Non-pigmented ciliary epithelial cell (primary cell): ENCODE data around the gene KLC1.
A peak's percentile ranks its signal among the peaks of the same experiment; 100 is the strongest.

Experiments used
- DNase-seq: peaks from one replicate; pipeline ENCODE4 v3.0.0-alpha.2; 2010; ENCODE audit warnings: low read depth

Gene KLC1

DNA sequence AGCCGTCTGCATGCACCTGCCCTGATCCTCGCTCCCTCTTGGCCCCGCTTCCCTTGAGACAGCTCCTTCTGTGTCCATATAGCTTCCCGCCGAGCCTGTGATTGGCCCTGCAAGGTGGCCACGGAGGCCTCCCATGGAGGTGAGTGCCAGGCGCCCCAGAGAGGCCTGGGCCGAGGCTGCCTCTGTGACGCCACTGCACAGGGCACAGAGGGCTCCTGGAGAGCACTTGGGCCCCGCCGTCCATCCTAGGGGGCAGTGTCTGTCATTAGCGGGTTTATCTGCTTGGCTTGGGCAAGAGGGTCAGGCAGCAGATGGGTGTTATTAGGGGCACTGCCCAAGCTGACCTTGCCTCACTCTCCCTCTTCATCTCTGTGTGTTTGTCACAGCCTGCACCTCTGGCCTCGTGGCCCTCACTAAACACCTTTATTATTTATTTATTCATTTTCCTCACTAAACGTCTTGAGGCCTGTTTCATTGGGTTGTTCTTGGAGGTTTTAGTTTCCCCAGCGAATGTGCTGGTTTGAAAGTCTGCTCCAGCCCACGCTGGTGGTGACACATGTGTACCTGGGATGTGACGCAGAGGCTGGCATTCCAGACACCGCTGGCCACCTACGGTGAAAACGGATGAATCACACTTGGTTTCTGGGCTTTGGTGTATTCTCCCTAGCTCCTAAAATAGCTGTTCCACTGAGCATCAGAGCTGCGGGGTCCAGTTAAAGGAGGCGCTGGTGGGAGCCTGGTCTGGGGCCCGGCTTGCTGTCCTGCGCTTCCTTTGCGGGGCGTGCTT lies 92.5 kb downstream of the KLC1 start:
- peak; percentile 70 for DNase-seq

DNA sequence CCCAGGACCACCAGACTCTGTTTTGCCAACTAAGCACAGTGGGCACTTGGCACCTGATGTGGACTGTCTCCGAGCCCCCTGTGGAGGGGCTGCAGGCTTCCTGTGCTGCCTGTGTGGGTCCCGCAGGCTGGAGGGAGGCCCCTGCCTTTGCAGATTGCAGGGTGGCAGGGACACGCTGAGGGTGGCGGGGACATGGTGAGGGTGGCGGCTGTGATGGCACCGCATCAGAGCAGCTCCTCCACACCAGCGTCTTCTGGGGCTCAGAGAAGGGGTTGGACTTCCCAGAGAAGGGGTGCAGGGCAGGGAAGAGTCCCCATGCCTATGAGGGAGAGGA lies 94.7 kb downstream of the KLC1 start:
- no peak for DNase-seq

DNA sequence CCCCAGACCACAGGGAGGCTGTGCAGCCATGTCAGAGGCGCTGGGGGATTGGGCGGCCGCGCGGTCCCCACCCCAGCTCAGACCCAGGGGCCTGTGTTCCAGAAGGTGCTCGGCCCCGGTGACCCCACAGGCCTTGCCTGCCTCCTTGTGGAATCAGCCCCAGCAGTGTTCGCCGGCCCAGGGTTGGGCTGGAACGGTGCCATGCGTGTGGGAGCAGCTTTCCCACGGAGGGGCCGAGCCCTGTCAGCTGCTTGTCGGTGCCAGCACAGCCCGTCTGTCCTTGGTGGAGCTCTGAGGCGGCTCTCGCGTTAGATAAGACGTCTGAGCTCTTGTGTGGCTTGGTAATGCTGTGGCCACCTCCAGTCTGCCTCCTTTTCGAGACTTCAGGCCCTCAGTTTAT lies 95.1 kb downstream of the KLC1 start:
- DNase-seq, result no peak

DNA sequence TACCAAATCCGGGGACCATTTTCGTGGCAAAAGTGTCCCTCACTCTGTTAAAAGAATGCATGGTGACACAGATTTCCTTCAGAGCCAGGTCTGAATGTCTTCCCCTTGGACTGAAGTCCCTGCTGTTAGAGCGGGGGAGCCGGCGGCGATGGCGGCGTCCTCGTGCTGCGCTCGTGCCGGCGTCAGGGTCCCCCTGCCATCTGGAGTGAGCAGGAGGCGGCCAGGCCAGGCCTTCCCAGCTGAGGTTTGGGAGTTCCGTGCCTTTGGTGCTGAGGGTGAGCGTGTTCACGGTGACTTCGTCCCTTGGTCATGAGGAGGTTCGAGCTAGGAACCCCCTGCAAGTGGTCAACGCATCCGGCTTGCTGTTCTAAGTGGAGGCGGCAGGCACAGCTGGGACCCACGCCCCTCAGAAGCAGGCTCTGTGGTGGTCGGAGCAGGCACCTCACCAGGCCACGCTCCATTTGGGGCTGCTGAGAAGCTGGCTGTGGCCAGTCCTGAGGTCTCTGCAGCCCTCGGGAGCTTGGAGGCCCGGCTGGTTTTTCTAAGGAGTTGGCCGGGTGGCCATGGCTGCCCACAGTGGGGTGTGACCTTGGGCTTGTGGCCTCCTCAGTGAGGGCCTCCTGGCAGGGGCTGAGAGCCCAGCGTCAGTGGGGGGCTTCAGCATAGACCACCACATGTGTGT lies 96.1 kb downstream of the KLC1 start:
- DNase-seq, result no peak

DNA sequence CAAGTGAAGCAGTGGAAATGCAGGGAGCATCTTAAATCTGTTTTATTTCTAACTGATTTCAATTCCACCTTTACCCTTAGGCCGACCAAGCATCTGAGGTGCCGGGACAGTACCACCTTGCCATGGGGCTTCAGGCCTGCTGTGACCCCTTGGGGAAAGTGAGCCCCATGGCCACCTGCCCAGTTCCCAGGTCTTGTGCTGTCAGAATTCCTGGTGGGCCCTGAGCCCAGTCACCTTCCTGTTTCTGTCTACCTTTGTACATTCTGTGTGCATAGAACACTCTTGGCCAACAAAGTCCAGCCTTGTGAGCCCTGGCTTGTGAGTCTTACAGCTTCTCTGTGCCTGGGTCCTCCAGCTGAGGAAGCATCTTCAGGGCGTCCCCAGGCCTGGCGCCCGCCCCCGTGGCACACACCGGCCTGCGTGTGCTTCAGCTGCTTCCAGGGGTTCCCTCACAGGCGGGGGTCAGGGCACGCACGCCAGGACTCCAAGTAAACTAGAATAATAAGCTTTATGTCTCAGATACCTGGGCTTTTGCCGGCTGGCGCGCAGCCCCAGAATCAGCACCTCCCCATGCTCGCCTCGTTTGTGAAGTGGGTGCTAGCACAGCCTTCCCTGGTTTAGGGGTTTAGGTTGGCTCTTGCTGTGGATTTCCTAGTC lies 96.9 kb downstream of the KLC1 start:
- no peak for DNase-seq

DNA sequence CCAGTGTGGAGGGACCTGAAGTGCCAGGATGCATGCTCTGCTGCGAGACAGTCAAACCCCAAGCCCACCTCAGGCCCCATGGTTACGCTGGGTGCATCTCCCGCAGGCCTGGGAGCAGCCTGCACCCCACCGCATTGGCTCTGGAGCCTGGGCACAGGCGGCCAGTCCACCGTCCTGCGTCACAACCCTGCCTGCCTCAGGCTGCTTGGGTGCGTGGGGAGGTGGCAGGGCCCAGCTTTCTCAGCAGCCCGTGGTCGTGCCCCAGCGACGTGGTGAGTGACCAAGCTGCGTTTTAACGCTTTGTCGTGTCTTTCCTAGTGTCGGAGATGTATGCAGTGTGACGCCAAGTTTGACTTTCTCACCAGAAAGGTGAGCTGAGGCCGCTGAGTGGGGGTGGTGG lies 97.5 kb downstream of the KLC1 start:
- no peak for DNase-seq

DNA sequence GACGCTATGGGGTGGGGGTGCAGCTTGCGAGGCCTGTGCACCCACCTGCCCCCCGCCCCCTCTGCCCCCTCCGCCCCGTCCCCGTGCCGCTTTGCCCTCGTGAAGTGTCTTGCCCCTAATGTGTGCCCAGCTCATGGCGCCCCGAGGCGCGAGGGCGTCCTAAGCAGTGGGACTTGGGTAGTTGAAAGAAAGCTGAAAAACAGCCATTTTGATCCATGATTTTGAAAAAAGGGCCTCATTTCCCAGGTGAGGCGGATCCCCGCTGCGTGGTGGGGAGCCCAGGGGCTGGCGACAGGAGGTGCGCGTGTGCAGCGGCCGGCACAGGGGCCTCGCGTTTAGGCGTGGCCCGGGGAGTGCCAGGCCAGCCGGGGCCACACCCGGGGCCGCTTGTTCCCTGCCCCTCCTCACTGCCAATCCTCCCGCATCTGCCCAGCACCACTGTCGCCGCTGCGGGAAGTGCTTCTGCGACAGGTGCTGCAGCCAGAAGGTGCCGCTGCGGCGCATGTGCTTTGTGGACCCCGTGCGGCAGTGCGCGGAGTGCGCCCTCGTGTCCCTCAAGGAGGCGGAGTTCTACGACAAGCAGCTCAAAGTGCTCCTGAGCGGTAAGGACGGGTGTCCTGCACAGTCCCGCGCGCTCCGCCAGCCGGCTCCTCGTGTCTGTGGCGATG lies 98.4 kb downstream of the KLC1 start:
- DNase-seq, result no peak

DNA sequence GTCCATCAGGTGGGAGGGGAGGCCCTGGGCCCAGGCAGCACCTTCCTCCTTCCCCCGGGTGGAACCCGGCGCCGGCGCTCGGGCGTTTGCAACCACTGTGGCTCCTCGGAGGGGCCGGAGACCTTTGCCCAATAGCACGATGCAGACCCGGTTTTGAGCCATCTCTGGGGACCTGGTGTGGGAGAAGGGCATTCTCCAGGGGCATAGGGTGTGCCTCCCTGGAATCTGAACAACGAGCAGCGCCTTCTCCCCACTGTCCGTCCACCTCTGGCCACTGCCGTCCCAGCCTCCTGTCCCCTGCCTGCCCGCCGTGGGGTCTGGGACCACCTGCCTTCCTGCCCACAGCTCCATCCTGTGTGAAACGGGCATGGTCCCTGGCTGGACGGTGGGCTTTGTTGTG lies 99.1 kb downstream of the KLC1 start:
- no peak for DNase-seq

DNA sequence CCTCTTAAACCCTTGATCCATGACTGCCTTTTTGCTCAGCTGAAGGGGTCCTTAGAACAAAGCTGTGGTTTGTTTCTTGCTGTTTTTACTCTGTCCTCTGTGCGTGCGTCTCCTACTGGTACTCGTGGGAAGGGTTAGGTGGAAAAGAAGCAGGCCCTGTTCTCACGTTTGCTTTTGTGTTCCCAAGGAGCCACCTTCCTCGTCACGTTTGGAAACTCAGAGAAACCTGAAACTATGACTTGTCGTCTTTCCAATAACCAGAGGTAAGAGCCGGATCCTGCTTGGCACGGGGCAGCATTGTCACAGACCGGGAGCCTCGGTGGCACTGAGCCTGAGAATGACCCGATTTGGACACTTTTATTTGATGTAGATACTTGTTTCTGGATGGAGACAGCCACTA lies 99.7 kb downstream of the KLC1 start:
- DNase-seq, result no peak

DNA sequence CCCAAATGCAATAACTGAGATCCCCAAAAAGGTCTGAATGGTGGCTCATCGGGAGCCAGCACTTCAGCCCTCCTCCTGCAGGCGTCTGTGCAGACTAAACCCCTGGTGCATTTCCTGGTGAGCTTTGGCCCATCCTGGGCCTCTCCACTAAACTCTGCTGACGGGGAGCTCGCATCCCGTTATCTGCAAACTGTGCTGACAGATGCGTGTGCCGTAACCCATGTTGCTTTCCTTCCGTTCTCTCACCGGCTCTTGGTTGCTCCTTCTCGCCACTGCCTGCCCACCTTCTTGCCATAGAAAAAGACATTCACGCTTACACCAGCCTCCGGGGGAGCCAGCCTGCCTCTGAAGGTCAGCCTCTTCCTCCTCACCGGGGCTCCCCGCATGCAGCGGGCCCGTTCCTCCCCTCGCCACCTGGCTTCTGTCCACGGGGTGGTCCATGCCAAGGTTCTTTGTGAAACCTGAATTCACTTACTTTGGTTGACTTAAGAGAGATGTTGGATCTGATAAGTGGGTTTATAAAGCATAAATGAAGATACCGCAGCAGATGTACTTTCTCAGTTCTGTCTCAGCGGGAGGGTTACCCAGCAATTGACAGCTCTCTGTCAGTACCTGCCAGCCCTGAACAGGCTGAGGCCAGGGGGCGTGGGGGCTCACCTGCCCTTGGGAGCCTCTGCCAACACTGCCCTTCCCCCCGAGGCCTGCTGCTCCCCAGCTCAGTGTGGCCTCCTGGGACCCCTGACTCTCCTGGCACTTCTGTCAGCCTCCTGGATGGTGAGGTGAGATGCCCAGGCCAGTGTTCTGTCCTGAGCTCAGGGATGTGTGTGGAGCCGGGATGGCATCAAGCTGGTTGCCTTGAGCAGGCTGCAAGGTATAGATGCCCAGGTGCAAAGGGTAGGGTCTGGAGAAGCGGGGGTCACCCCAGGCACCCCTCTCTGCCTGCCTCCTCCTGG lies 100.8 kb downstream of the KLC1 start:
- DNase-seq, result no peak

DNA sequence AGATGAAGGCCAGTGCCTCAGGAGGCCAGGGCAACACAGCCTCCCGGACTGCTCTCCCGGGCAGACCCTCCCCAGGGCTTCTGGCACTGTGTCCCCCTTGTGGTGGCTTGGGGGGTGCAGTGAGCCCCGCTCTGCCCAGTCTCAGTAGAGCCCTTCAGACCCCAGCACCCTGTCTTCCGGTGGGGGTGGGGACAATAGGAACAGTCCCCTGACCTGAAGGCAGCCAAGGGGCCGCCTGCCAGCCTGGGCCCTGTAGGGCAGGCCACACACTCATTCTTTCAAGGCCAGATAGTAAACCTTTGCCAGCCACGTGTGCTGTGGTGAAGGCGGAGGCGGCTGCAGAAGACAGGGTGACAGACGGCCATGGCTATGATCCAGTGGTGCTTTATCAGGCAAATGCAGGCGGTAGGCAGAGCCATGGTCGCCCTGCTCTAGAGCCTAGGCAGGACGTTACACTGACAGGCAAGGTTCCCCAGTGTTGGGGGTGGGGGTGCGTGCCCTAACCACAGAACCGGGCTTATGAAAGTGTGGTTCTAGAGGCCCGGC lies 101.6 kb downstream of the KLC1 start:
- no peak for DNase-seq

DNA sequence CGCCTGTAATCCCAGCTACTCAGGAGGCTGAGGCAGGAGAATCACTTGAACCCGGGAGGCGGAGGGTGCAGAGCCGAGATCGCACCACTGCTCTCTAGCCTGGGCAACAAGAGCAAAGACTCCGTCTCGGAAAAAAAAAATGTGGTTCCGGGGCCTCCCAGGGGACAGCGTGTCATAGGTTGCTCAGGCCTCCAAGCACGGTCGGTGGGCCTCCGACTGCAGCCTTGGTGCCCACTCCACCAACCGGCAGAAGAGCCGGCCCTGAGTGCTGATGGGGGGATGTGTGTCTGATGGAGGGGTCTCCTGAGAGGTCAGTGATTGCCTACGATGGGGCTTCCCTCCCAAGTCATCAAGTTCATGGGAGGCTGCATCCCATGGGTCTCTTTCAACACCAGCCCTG lies 102.5 kb downstream of the KLC1 start:
- no peak for DNase-seq

DNA sequence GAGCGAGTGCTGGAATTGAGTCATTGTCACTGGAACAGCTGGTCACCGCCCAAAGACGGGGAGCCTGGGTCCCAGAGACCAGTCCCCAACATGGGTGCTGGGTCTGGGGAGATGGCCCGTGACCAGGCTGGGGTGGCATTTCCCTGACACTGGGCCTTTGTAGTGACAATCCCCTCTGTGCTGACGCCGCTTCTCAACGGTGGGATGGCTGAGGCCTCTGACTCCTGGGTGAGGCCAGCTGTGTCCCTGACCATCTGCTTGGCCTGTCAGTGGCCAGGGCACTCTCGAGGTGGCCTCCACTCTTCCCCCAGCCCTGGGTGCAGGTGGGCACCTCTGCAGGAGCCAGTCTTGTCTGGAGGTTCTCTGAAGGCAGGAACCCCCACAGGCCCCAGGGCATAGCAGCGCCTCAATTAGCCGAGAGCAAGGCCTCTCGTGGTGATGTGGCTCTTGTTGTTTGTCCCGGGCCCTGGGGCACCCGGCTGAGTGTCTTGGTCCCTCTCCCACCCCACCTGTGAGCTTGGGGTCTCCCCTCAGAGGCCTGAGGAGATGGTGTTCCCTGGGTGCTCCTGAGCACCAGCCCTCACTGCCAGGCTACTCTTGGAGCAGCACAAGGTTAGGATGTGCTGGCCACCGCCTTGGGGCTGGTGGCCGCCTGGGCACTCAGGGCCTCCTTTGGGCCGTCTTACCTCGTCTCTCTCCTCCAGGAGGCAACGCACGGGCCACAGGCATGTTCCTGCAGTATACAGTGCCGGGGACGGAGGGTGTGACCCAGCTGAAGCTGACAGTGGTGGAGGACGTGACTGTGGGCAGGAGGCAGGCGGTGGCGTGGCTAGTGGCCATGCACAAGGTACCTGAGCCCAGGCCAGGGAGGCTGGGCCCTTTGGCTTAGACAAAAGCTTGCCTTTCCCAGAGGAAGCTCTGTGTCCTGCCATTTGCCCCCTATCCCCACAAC lies 103.2 kb downstream of the KLC1 start:
- no peak for DNase-seq

DNA sequence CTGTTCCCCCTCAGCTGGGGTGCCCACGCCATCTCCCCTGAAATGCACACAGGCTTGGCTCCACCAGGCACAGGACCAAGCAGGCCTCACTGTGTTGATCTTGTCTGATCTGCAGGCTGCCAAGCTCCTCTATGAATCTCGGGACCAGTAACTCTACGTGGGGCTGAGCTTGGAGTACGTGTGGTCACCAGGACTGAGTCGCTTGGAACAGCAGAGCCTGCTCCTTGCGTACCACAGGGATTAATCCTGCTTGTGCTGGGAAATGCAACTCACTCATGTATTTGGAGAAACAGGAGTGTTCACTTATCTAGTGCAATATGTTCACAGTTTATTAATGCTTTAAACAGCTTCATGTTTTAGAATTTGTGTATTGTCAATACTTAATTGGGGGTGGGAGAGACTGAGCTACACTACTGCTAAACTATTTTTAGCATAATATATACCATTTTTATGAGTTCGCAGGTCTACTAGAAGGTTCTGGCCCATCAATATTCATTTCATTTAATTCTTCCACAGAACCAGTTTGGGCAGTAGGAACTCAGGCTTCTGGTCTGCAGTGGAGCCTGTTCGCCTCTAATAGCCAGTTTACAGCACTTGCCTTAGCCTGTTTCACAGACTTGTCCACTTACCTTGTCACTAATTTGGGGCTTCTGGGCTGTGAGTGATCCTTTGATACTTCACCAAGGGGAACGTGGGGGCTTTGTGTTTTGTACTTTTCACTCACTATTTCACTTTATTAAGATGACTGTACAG lies 104.0 kb downstream of the KLC1 start:
- no peak for DNase-seq

DNA sequence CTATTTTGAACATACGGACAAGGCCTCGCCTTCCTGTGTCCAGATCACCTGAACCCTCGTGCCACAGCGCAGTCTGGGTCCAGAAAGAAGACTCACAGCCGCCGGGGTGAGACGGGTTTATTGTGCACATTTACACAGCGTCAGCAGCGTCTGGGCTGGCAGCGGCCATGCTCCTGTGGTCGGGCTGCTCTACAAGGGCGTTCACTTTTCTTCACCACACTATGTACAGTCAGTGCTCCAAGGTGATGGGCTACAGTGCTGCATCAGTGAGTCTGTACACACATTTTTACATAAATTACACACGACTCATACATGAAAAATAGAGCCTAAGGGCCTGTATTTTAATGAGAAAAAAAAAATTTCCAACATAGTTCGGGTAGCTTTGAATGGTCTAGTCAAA lies 104.6 kb downstream of the KLC1 start:
- no peak for DNase-seq

DNA sequence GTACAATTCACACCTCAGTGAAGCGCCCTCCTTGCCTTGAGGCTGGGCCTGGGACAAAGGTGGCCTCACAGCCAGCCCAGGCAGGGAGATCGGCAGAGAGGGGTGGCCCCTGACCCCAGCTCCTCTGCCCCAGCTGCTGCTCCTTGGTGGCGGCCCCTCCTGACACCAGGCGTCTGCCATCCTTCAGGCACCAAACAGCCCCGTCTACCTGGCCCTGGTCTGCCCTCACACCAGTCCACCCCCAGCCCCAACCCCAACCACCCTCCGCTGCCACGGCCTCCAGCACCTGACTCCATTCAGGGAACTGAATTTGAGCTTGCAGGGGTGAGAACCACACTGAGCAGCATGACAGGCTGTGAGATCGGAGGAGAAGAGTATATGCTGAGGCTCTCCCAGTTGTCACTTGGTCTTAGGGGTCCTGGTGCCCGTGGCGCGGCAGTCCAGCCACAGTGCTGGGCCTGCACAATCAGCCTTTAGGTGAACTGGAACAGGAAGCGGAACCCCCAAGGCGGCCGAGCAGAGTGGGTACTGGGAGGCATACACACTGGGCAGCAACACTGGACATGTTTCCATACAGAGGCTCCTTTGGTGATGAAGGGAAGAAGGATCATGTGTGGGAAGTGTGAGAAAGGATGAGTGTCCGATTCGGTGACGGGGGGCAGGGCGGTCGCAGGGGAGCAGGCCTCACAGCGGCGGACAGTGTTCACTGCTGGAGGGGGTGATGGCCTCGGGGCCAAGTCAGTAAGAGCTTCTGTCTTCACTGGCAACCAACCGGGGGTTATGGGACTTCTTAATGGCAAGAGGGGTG lies 105.3 kb downstream of the KLC1 start:
- no peak for DNase-seq

DNA sequence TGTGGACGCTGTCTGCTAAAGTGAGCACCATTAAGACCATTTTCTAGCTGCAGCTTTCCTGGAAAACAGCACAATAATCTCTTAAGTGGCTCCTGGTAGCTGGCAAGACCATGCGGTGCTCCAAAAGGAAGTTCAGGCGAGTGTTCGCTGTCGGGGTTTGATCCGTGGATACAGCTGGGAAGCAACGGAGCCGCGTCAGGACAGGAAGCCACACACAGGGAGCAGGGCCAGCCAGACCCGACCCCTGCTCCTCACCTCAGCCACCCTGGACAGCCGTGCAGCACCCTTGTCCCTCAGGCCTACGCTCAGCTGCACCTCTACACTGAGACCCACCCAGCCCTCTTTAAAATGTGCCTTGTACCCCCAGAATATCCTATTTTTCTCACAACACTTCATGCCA lies 106.0 kb downstream of the KLC1 start:
- DNase-seq, result no peak

DNA sequence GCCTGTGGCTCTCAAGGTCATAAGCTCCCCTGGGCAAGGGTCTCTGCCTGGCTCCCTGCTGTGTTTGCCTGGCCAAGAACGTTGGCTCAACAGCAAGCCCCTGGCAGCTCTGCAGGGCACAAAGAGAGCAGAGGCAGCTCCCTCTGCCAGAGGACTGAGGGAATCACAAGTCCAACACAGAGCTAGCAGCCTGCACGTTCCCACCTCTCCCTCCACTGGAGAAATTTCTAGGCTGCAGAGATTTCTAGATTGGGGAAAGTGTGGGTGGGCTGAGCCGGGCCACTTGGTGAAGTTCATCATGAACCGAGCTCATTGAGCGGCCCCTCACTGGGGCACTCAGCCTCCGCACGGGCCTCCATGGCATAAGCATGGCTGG lies 106.4 kb downstream of the KLC1 start:
- DNase-seq, result no peak
